ENCODE results near the gene SLC27A5.
"Not testable (repeated sequence)": the region's sequence is repeated elsewhere in the genome, so short reads cannot be mapped to it uniquely, and the experiment has no call there.

SLC27A5 gene

DNA sequence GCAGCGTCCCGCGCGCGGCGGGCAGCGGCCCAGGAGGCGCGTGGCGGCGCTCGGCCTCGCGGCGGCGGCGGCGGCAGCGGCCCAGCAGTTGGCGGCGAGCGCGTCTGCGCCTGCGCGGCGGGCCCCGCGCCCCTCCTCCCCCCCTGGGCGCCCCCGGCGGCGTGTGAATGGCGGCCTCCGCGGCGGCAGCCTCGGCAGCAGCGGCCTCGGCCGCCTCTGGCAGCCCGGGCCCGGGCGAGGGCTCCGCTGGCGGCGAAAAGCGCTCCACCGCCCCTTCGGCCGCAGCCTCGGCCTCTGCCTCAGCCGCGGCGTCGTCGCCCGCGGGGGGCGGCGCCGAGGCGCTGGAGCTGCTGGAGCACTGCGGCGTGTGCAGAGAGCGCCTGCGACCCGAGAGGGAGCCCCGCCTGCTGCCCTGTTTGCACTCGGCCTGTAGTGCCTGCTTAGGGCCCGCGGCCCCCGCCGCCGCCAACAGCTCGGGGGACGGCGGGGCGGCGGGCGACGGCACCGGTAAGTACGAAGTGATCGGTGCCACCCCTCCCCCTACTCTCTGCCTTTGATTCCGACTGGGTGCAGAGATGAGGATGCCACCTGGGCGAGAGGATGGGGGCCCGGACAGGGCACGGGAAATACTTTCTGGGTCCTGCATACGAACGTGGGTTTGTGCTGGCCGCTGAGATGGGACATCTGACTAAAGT is 32.9 kb upstream of the SLC27A5 start:
- H3K4me1 Mint-ChIP-seq: peaks cover 38% of the 10 kb centered on the region

DNA sequence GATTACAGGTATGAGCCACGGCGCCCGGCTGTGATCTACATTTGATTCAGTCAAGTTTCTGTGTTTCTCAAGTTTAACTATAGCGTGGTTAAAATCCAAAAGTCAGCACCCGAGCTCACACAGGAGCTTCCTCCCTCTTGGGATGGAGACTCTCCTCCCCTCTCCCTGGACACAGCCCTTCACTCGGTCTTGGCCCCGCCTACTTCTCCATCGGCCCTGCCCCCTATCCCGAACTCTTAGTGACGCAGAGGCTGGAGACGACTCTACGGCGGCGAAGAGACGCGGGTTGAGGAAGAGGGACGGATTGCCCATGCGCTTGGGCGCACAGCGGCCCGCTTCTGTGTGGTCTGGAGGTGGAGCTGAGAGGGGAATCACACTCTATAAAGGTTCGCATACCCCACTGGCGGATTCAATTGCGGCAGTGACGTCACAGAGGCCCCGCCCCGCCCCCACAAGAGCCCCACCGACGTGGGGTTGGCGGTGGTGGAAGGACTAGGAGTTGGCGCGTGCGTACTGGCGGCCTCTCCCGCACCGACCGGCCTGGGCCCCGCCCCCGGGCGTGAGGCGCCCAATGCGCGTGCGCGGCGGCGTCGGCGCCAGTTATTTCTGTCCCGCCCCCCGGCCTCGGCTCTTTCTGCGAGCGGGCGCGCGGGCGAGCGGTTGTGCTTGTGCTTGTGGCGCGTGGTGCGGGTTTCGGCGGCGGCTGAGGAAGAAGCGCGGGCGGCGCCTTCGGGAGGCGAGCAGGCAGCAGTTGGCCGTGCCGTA is 32.2 kb upstream of the SLC27A5 start, which contains the start of gene TRIM28:
Gene TRIM28, plus strand, starts transcription at position 239 of the 765 bp plus-strand sequence. CDS start 694 bp downstream, outside the sequence.
- Mint-ChIP-seq H3K36me3 (peaks cover 57% of the 10 kb centered on the region), H3K4me1 (peaks cover 38% of the 10 kb centered on the region), H3K9me3 (no peaks in the 10 kb centered on the region), H3K27ac (peak within 1 kb of the TSS; percentile 96), H3K4me3 (peak within 1 kb of the TSS; percentile 91)
- peak; percentile 96 for ATAC-seq
- DNase-seq (ENCODE audit: low spot score in 2 of 2): peak; percentile 100

More for the DNA sequence above, 32.9 kb upstream of the SLC27A5 start:
- H3K27ac Mint-ChIP-seq: peak overlapping the region; percentile 96
- H3K36me3 Mint-ChIP-seq: peaks cover 64% of the 10 kb centered on the region
- DNase-seq (ENCODE audit: low spot score in 2 of 2) (no peak), ATAC-seq (peak; percentile 64)
- H3K9me3 Mint-ChIP-seq: no peaks in the 10 kb centered on the region
- H3K4me3 Mint-ChIP-seq: peak overlapping the region; percentile 91

DNA sequence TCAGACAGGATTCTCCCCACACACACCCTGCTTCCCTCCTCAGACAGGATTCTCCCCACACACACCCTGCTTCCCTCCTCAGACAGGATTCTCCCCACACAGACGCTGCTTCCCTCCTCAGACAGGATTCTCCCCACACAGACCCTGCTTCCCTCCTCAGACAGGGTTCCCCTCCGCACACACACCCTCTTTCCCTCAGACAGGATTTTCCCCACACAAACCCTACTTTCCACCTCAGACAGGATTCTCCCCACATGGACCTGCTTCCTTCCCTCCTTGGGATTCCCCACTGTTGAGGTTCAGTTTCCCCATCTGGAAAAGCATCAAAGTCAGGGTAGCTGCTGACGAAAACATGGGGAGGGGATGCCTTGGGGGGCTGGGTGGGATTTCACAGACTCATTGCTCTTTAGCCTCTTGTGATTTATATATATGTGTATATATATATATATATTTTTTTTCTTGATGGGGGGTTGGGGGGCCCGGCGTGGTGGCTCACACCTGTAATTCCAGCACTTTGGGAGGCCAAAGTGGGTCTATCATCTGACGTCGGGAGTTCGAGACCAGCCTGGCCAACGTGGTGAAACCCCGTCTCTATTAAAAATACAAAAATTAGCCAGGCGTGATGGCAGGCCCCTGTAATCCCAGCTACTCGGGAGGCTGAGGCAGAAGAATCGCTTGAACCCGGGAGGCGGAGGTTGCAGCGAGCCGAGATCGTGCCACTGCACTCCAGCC is 31.0 kb upstream of the SLC27A5 start:
- H3K36me3 Mint-ChIP-seq: peaks cover 45% of the 10 kb centered on the region
- peak overlapping the region; percentile 96 for H3K27ac Mint-ChIP-seq
- DNase-seq (ENCODE audit: low spot score in 2 of 2); ATAC-seq; H3K9me3 Mint-ChIP-seq: not testable (repeated sequence)
- H3K4me1 Mint-ChIP-seq: peaks cover 38% of the 10 kb centered on the region
- H3K4me3 Mint-ChIP-seq: peak overlapping the region; percentile 91

DNA sequence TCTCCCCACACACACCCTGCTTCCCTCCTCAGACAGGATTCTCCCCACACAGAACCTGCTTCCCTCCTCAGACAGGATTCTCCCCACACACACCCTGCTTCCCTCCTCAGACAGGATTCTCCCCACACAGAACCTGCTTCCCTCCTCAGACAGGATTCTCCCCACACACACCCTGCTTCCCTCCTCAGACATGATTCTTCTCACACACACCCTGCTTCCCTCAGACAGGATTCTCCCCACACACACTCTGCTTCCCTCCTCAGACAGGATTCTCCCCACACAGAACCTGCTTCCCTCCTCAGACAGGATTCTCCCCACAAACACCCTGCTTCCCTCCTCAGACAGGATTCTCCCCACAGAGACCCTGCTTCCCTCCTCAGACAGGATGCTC is 27.4 kb upstream of the SLC27A5 start:
- not testable (repeated sequence) for DNase-seq (ENCODE audit: low spot score in 2 of 2); H3K36me3 Mint-ChIP-seq; ATAC-seq; H3K9me3 Mint-ChIP-seq; H3K27ac Mint-ChIP-seq
- H3K4me3 Mint-ChIP-seq: peak overlapping the region; percentile 66
- H3K4me1 Mint-ChIP-seq: peaks cover 14% of the 10 kb centered on the region

DNA sequence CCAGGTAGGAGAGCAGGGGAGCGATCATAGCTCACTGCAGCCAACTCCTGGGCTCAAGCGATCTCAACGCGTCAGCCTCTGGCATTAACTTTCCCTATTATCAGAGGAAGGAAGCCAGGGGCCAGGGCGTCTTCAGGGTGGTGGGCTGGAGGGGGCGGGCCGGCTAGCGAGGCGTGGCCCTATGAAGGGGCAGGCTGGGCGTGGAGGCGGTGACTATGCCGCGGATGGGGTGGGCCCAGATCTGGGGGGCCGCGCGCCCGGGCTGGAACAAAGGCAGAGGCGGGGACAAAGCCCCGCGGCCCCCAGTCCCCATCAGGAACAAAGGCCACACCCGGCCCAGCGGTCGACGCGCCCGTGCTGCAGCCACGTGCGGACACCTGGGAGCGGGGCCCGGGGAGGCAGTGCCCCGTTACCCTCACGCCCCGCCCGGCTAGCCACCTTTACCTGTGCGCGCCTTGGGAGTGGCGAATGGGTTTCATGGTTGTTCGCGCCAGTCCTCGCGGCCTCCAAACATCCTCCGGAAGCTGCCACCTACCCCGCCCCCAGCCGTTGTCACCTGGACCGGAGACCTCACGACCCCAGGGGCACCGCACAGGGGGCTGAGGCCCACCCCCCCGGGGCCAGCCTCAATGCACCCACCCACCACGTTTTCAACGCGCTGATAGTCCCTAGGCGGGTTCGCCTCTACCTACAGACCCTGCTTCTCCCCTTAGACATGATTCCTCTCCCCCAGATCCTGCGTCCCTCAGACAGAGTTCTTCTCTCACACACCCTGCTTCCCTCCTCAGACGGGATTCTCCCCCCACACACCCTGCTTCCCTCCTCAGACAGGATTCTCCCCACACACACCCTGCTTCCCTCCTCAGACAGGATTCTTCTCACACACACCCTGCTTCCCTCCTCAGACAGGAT is 26.7 kb upstream of the SLC27A5 start:
- Mint-ChIP-seq H3K4me1 (peaks cover 7% of the 10 kb centered on the region), H3K36me3 (peaks cover 3% of the 10 kb centered on the region), H3K9me3 (no peaks in the 10 kb centered on the region), H3K27ac (no peak overlapping the region), H3K4me3 (peak overlapping the region; percentile 66)
- ATAC-seq (peak; percentile 73), DNase-seq (ENCODE audit: low spot score in 2 of 2) (peak in 1 of 2 donors; percentile 72)

DNA sequence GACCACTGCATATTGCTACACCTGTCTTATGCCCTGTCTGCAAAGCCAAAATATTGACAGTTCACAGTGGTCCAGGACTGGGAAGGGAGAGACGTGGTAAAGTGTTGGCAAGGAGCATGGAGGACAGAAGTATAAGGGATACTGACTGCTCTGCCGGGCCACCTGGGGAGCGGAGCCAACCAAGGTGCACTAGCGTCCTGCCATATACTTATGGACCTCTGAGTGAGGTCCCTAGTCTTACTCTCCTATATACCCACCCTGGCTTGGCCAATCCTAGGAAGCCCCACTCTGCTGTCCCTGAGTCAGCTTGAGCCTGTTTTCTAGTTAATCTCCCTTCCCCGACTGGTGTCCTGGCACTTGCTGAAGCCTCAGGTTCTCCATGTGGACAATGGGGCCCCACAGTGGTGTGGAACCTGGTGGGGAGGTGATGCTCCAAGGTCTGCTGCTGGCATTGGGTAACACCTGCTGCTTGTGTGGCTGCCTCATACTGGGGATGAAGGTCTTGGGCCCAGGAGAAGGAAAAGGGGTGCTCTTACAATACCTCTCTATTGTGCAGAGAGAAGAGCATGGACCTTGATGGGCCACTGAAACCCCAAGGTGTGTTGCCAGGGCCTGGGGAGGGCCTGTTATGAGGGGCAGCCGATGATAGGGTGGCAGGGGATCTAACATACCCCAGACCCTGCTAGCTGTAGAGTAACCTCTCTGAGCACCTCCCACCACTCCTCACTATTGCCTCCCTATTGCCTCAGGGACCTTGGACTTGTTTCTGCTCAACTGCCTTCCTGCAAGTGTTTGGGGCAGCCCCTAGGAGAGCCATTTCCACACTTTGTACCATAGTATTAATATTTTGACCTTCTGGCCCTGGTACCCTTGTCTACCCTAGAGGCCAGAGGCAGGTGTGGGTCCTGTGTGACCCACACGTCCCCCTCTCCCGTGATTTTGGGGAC is 25.3 kb upstream of the SLC27A5 start:
- Mint-ChIP-seq H3K4me1 (peaks cover 5% of the 10 kb centered on the region), H3K4me3 (peak overlapping the region; percentile 66), H3K27ac (no peak overlapping the region), H3K9me3 (no peaks in the 10 kb centered on the region), H3K36me3 (no peaks in the 10 kb centered on the region)
- no peak for DNase-seq (ENCODE audit: low spot score in 2 of 2)
- peak; percentile 13 for ATAC-seq

DNA sequence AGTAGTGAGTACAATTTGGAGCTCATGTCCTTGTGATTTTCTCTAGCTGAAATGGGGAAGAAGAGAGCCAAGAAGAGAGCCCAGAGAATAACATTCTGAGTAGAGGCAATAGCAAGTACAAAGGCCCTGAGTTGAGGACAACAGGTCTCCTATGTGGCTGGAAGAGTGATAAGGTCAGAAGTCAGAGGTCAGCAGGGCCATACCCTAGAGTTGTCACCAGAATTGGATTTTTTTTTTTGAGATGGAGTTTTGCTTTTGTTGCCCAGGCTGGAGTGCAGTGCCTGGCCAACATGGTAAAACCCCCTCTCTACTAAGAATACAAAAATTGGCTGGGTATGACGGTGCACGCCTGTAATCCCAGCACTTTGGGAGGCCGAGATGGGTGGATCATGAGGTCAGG is 24.1 kb upstream of the SLC27A5 start:
- DNase-seq (ENCODE audit: low spot score in 2 of 2) (no peak), ATAC-seq (no peak)
- no peaks in the 10 kb centered on the region for H3K36me3 Mint-ChIP-seq
- peaks cover 5% of the 10 kb centered on the region for H3K4me1 Mint-ChIP-seq
- H3K27ac Mint-ChIP-seq: no peak overlapping the region
- H3K4me3 Mint-ChIP-seq: no peak overlapping the region
- H3K9me3 Mint-ChIP-seq: no peaks in the 10 kb centered on the region

DNA sequence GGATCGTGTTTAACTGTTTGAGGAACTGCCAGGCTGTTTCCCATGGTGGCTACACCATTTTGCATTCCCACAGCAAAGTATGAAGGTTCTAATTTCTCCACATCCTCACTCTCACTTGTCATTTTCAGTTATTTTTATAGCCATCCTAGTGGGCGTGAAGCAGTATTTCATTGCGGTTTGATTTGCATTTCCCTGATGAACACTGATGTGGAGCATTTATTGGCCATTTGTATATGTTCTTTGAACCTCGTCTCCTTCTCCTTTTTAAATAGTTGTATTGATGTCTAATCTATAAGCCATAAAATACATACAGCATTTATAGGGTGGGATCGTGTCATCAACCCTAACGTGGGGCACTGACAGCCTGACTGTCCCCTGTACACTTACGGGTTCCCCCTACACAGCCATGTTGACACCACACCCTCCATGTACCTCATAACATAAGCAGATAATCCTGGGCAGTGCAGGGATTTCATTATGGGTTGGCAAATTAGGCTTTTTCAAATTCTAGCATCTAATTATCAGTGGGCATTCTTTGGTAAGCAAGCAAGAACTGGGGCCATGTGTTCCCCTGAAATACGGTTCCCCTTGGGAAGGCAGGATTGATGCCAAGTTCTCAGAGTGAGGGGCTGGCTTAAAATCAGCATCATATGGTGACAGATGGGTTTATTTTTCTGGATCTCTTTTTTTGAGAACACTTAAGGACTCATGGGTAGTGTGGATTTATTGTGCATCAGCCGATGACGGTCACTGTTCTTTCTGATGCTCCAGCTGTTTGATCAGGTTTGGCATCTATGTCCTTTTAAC is 19.4 kb upstream of the SLC27A5 start:
- Mint-ChIP-seq H3K4me3 (no peak overlapping the region), H3K4me1 (no peaks in the 10 kb centered on the region), H3K27ac (no peak overlapping the region), H3K9me3 (no peaks in the 10 kb centered on the region), H3K36me3 (no peaks in the 10 kb centered on the region)
- ATAC-seq (no peak), DNase-seq (ENCODE audit: low spot score in 2 of 2) (no peak)

DNA sequence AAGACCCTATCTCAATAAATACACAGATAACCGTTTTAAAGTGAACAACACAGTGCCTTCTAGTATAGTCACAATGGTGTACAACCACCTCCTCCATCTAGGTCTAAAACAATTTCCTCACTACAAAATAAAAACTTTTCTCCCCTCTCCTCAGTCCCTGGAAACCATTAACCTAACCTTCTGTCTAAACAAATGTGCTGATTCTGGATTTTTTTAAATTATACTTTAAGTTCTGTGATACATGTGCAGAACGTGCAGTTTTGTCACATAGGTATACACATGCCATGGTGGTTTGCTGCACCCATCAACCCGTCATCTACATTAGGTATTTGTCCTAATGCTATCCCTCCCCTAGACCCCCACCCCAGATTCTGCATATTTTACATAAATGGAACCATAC is 17.6 kb upstream of the SLC27A5 start:
- no peak for DNase-seq (ENCODE audit: low spot score in 2 of 2)
- H3K4me3 Mint-ChIP-seq: no peak overlapping the region
- H3K27ac Mint-ChIP-seq: no peak overlapping the region
- ATAC-seq: no peak
- no peaks in the 10 kb centered on the region for H3K4me1 Mint-ChIP-seq
- H3K9me3 Mint-ChIP-seq: no peaks in the 10 kb centered on the region
- no peaks in the 10 kb centered on the region for H3K36me3 Mint-ChIP-seq

DNA sequence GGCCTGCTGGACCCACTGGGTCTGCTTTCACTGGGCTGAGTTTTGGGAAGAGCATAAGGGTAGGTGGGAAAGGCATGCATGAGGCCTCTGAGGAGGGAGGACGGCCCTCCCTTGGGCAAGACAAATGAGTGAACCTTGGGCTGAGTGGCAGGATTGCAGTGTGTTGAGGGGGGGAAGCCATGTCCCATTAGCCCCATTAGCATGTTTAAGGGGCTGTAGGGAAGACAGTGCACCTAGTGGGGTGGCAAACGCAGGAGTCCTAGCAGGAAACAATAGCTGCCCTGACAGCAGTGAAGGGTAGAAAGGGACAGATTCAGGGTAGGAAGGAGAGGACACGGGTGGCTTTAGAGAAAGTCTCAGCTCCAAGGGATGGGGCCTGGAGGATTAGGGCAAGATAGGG is 10.9 kb upstream of the SLC27A5 start:
- no peaks in the 10 kb centered on the region for H3K9me3 Mint-ChIP-seq
- H3K4me3 Mint-ChIP-seq: no peak overlapping the region
- no peak for ATAC-seq
- H3K4me1 Mint-ChIP-seq: peaks cover 30% of the 10 kb centered on the region
- H3K36me3 Mint-ChIP-seq: peaks cover 17% of the 10 kb centered on the region
- DNase-seq (ENCODE audit: low spot score in 2 of 2): no peak
- peak overlapping the region; percentile 90 for H3K27ac Mint-ChIP-seq

DNA sequence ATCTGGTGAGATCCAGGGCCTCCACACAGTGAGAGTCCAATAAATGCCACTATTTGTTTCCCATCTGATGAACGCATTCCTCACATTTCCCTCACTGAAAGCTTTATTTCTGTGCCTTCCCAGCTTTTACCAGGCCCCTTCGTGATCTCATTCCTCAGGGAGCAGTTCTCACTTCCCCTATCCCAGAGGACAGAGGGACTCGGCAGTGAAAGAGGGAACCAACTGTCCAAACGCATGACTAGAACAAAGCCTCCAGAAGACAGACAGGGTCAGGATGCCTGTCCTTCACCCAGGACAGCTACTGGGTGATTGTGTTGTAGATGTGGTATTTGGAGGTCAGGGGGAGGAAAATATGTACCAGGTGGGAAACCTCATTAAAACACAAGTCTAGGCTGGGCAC is 9.9 kb upstream of the SLC27A5 start:
- DNase-seq (ENCODE audit: low spot score in 2 of 2): no peak
- H3K9me3 Mint-ChIP-seq: no peaks in the 10 kb centered on the region
- ATAC-seq: no peak
- H3K36me3 Mint-ChIP-seq: peaks cover 20% of the 10 kb centered on the region
- H3K4me3 Mint-ChIP-seq: no peak overlapping the region
- no peak overlapping the region for H3K27ac Mint-ChIP-seq
- peaks cover 36% of the 10 kb centered on the region for H3K4me1 Mint-ChIP-seq

DNA sequence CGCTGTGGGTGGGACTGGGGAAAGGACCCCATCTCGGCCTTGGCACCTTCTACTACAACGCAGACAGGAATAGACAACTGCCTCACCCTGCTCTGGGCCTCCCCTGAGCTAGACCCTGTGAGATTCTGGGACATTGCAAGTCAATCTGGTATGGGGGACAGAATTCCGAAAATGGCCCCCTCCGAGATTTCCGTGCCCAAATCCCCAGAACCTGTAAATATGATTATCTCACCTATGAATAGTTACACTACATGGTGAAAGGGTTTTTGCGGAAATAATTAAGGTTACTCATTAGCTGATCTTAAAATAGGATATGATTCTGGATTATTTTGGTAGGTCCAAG is 8.4 kb upstream of the SLC27A5 start:
- Mint-ChIP-seq H3K9me3 (no peaks in the 10 kb centered on the region), H3K36me3 (peaks cover 34% of the 10 kb centered on the region), H3K27ac (peak overlapping the region; percentile 99), H3K4me3 (peak overlapping the region; percentile 98), H3K4me1 (peaks cover 47% of the 10 kb centered on the region)
- ATAC-seq (no peak), DNase-seq (ENCODE audit: low spot score in 2 of 2) (no peak)
